IgD-negative memory B cell (primary cell): ENCODE results near the gene LURAP1L. TPM values are rescaled to one million over a fixed set of nuclear protein-coding genes. Genes with fewer than 3 reads are reported as not detected.

ENCODE experiments used
- H3K27ac Mint-ChIP-seq, 3 donors: one replicate each; pipeline ENCODE4 v1.8.0; 2020 to 2022; ENCODE audit warnings: mild to moderate bottlenecking in 3 of 3, mixed read lengths in 3 of 3, moderate library complexity in 1 of 3
- H3K27me3 Mint-ChIP-seq: one replicate; pipeline ENCODE4 v1.8.0; 2021; ENCODE audit warnings: mixed read lengths
- H3K36me3 Mint-ChIP-seq: one replicate; pipeline ENCODE4 v1.8.0; 2020; ENCODE audit warnings: mild to moderate bottlenecking, mixed read lengths
- H3K4me1 Mint-ChIP-seq, 3 donors: one replicate each; pipeline ENCODE4 v1.8.0; 2020 to 2022; ENCODE audit warnings: mixed read lengths in 3 of 3, mild to moderate bottlenecking in 1 of 3
- H3K4me3 Mint-ChIP-seq, 4 donors: one replicate each; pipeline ENCODE4 v1.8.0; 2020 to 2022; ENCODE audit warnings: mild to moderate bottlenecking in 4 of 4, mixed read lengths in 4 of 4, moderate library complexity in 3 of 4
- H3K9me3 Mint-ChIP-seq, 3 donors: one replicate each; pipeline ENCODE4 v1.8.0; 2020 to 2021; ENCODE audit warnings: mixed read lengths in 3 of 3, mild to moderate bottlenecking in 1 of 3
- polyA plus RNA-seq: library from polyadenylated mRNA; unstranded; fragments of 300-500 nt; fragmentation: Illumina TruSeq; gene quantifications from one replicate; pipeline ENCODE4 v1.2.3, GENCODE V29; 2021

The LURAP1L gene, protein sequence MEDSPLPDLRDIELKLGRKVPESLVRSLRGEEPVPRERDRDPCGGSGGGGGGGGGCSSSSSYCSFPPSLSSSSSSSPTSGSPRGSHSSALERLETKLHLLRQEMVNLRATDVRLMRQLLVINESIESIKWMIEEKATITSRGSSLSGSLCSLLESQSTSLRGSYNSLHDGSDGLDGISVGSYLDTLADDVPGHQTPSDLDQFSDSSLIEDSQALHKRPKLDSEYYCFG
- not detected for polyA plus RNA-seq

DNA sequence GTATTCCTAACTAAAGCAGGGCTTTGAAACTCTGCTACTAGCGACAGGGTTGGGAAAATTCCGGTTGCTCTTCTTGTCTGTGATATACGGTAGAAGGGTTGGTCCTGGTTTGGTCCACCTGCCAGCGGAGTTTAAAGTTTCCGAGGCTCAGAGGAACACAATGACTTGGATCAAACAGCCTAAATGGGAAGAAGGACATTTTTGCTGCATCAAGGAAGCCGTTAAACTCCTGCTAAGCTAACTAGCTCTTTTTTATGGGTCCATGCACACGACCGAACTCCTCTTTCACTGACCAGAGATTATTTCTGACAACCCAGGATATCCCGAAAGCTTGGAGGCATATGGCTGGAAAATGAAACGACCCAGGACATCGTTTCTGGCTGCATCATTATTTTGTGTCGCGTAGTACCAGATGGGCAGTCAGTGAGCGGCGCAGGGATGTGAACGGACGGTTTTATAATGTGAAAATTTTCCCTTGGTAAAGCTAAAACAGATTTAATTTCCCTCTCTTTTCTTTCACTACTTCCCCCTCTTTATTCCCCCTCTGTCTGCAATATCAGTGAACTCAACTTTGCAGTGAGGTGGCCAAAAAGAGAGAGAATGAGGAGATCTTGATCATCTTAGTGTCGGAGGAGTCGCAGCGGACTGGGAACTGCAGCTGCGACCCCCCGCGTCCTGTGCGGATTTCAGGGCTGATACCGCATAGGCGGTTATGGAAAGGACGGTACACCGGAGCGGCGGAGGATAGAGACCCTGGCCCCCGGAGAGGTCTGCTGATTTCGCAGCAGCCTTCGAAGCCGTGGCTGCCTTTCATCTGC is at the start of gene LURAP1L:
TSS of gene LURAP1L (plus strand) at position 160 of the 818 bp plus-strand sequence. CDS start 696 bp downstream, outside the sequence.
- no peak within 1 kb of the TSS for H3K27ac Mint-ChIP-seq
- H3K9me3 Mint-ChIP-seq = peaks cover 0 to 8% (median 4%) of the 10 kb centered on the region in 3 donors
- H3K36me3 Mint-ChIP-seq = peaks cover 2% of the 10 kb centered on the region
- H3K27me3 Mint-ChIP-seq = peaks cover 20% of the 10 kb centered on the region
- H3K4me1 Mint-ChIP-seq = peaks cover 0 to 14% (median 0%) of the 10 kb centered on the region in 3 donors
- peak within 1 kb of the TSS in 2 of 4 donors; percentile 30 to 63 for H3K4me3 Mint-ChIP-seq

DNA sequence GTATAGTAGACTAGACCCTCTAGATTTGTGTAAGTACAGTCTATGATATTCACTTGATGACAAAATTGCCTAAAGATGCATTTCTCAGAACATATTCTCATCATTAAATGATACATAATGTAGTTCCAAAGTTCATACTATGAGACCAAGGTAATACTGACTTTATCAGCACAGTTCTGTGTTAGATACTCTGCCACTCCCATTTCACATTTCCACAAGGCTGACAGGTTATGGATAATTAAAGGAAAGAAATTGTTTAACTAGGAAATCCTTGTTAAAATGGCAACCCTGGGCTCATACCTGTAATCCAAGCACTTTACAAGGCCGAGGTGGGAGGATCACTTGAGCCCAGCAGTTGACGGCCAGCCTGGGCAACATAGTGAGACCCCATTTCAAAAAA is 48.0 kb upstream of the LURAP1L start:
- Mint-ChIP-seq H3K4me1 (no peaks in the 10 kb centered on the region), H3K4me3 (no peak overlapping the region), H3K9me3 (peaks cover 0 to 3% (median under 1%) of the 10 kb centered on the region in 3 donors), H3K27ac (no peak overlapping the region), H3K27me3 (no peaks in the 10 kb centered on the region), H3K36me3 (no peaks in the 10 kb centered on the region)

DNA sequence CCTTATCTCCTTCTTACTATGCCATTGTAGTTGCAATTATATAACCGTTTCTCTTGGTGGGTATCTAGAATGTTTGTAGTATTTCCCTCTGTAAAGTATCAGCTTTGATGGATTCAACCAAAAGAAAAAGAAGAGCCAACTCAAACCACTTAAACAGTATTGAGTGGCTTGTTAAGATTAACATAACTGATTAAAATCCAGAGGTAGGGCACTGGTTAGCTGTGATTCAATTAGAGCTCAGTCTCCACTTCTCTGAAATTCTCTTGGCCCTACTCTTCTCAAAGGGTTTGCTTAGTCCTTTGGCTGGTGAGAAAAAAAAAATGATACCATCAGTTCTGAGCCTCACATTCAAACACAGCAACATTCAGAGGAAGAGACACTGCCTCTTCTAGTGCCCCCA is 44.6 kb upstream of the LURAP1L start:
- H3K36me3 Mint-ChIP-seq = no peaks in the 10 kb centered on the region
- no peaks in the 10 kb centered on the region for H3K4me1 Mint-ChIP-seq
- H3K27me3 Mint-ChIP-seq = no peaks in the 10 kb centered on the region
- H3K9me3 Mint-ChIP-seq = peaks cover 3 to 6% (median 3%) of the 10 kb centered on the region in 3 donors
- H3K27ac Mint-ChIP-seq = no peak overlapping the region
- no peak overlapping the region for H3K4me3 Mint-ChIP-seq

DNA sequence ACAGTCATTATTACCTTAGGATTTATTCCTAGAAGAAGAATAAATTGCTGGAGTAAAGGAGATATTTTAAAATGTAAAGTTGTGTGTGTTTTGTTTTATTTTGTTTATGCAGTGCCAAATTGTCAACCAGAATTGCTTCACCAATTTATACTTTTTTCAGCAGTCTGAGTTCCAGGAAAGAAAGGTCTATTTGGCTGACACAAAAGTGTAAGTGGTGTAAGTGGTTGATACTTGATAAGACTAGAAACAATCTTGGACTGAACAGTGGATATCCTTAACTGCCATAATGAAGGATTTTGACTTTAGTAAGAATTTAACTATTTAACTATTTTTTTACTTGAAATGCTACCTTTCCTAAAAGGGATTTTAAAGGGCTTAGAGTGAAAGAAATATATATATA is 43.9 kb upstream of the LURAP1L start:
- H3K4me1 Mint-ChIP-seq = no peaks in the 10 kb centered on the region
- no peaks in the 10 kb centered on the region for H3K36me3 Mint-ChIP-seq

DNA sequence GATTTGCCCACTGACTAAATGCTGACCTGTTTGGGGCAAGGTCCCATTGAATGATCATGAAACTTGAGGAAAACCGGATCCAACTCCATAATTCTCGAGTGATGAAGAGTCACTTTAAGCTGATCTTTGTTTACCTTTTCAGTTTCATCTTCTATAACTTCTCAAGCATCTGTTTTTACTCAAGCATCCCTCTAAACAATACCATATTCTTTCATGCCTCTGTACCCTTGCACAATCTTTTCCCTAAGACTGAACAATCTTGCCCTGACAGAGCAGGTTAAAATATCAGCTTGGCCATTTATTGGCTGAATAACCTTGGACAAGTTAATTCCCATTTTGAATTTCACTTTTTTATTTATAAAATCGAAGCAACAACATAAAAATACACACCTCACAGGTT is 41.8 kb upstream of the LURAP1L start:
- Mint-ChIP-seq H3K27me3 (no peaks in the 10 kb centered on the region), H3K9me3 (peaks cover 3 to 10% (median 3%) of the 10 kb centered on the region in 3 donors), H3K4me3 (no peak overlapping the region), H3K27ac (no peak overlapping the region), H3K4me1 (no peaks in the 10 kb centered on the region), H3K36me3 (no peaks in the 10 kb centered on the region)

More for the DNA sequence above, 43.9 kb upstream of the LURAP1L start:
- Mint-ChIP-seq H3K4me3 (no peak overlapping the region), H3K9me3 (peaks cover 3 to 6% (median 3%) of the 10 kb centered on the region in 3 donors), H3K27ac (no peak overlapping the region), H3K27me3 (no peaks in the 10 kb centered on the region)

DNA sequence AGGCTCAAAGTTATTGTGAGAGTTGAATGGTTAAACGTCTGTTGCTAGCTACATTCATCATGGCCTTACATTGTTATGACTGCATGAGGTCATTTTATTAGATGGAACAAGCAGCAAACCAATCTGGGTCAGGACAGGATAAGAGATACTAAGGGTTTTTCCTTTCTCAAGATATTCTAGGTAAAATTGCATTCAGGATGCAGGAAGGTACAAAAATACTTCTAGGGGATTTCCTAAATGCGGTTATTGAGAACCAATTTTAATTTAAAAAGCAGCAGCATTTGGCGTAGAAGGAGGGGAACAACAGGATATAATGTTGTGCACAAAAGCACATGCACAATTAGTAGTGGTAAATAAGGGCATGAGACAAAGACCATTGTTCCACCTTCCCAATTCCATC is 39.2 kb upstream of the LURAP1L start:
- no peaks in the 10 kb centered on the region for H3K27me3 Mint-ChIP-seq
- no peaks in the 10 kb centered on the region for H3K36me3 Mint-ChIP-seq
- no peaks in the 10 kb centered on the region for H3K4me1 Mint-ChIP-seq
- H3K4me3 Mint-ChIP-seq = no peak overlapping the region
- H3K27ac Mint-ChIP-seq = no peak overlapping the region
- H3K9me3 Mint-ChIP-seq = peaks cover 0 to 10% (median 3%) of the 10 kb centered on the region in 3 donors

DNA sequence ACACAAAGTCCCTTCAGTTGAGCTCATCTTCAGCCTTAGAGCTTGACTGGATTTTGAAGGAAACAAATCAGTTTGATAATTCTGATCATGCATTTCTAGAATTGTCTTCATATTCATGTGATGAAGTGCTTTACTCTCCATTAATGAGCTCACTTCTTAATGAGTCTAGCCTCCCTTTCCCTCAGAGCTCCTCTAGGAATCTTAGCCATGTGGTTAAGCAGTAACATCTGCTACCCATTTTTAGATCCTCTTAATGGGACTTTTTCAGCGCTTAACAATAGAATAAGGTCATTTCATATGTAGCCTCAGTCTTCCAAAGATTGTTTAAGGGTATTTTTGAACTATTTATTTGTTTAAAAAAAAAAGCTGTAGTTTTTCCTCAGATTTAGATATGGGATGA is 36.9 kb upstream of the LURAP1L start:
- Mint-ChIP-seq H3K4me1 (no peaks in the 10 kb centered on the region), H3K9me3 (peaks cover under 1 to 12% (median 4%) of the 10 kb centered on the region in 3 donors), H3K4me3 (no peak overlapping the region), H3K27me3 (no peaks in the 10 kb centered on the region), H3K36me3 (no peaks in the 10 kb centered on the region), H3K27ac (no peak overlapping the region)

DNA sequence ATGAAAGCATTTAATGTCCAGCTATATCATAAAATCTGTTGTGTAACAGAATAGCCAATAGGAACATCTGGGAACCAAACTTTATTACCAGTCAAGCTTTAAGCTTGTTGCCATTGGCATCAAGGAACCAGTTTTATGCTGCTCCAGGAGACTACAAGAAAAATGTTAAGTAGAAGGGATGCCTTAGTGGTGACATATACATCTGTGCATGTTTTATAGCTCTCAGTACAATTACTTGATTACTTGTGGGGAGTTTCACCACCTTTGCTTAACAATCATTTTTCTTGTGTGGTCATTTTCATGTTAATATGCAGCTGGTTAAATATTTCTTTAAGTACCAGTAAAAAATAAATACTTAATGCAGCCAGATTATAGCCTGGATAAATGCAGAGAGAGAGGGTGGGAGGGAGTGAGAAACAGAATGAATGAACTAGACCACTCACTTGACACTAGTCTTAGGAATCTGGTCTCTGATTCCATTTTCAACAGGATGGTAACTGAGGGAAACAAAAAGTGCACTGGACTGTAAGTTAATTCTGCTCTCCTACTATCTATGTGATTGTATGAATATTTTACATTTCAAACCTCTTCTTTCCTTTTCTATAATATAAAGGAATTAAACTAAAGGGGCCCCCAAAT is 35.7 kb upstream of the LURAP1L start:
- Mint-ChIP-seq H3K4me3 (no peak overlapping the region), H3K4me1 (no peaks in the 10 kb centered on the region), H3K27me3 (no peaks in the 10 kb centered on the region), H3K27ac (no peak overlapping the region), H3K36me3 (no peaks in the 10 kb centered on the region), H3K9me3 (peaks cover 4 to 7% (median 5%) of the 10 kb centered on the region in 3 donors)

DNA sequence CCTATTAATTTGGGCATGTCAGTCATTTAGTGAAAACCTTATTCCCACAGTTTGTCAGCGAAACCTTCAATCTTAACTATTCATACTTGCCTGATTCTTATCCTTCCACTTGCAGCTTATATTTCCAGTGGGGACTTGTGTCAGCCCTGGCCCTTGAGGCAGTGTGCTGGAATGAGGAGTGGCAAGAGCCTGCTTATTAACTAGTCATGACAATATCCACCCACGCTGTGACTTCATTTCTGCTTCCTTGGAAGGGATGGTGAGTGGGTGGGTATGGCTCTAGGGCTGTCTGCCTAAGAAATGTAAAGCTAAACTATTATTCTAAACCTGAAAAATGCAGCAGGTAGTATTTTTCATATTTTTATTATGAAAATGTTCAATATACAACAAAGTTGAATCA is 34.0 kb upstream of the LURAP1L start:
- Mint-ChIP-seq H3K9me3 (peaks cover 1 to 9% (median 7%) of the 10 kb centered on the region in 3 donors), H3K36me3 (no peaks in the 10 kb centered on the region), H3K4me3 (no peak overlapping the region), H3K27me3 (no peaks in the 10 kb centered on the region), H3K27ac (no peak overlapping the region), H3K4me1 (no peaks in the 10 kb centered on the region)

DNA sequence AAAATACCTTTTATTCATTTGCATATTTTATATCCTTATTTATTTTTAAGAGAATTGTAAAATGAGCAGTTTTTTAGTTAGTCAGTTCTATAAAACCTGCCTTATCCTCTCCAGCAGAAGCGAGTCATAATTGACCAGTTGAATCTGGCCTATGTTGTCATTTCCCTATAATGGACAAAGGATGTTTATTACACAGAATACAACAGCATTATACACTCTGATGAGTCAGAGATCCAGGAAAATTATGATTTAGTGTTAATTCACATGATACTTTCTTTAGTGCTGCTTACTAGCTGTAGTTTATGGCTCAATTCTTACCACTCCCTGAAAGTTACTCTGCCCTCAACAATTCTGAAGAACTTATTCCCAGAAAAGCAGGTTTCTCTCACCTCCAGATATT is 26.8 kb upstream of the LURAP1L start:
- H3K27ac Mint-ChIP-seq = no peak overlapping the region
- H3K9me3 Mint-ChIP-seq = peaks cover 0 to 8% (median 7%) of the 10 kb centered on the region in 3 donors
- H3K36me3 Mint-ChIP-seq = no peaks in the 10 kb centered on the region
- H3K4me3 Mint-ChIP-seq = no peak overlapping the region
- no peaks in the 10 kb centered on the region for H3K27me3 Mint-ChIP-seq
- H3K4me1 Mint-ChIP-seq = peaks cover 0 to 1% (median 0%) of the 10 kb centered on the region in 3 donors

DNA sequence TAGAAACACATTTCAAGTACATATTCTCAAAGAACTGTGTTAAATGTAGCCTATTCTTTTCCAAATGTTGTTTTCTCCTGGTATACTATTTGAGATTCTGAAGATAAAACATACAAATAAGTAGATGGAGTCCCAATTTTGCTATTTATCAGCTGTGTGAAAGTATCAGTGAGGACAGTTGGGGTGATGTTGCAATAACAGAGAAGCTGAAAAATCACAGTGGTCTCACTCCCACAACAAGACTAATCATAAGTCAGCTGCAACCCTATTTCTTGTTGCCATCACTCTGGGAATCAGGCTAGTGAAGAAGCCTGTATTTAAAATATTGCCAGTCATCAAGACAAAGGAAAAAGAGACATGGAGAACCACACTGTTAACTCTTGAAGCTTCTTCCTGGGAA is 25.9 kb upstream of the LURAP1L start:
- Mint-ChIP-seq H3K4me1 (peaks cover 0 to 1% (median 0%) of the 10 kb centered on the region in 3 donors), H3K27ac (no peak overlapping the region), H3K36me3 (peaks cover 2% of the 10 kb centered on the region), H3K9me3 (peaks cover 0 to 8% (median 7%) of the 10 kb centered on the region in 3 donors), H3K4me3 (no peak overlapping the region), H3K27me3 (no peaks in the 10 kb centered on the region)

DNA sequence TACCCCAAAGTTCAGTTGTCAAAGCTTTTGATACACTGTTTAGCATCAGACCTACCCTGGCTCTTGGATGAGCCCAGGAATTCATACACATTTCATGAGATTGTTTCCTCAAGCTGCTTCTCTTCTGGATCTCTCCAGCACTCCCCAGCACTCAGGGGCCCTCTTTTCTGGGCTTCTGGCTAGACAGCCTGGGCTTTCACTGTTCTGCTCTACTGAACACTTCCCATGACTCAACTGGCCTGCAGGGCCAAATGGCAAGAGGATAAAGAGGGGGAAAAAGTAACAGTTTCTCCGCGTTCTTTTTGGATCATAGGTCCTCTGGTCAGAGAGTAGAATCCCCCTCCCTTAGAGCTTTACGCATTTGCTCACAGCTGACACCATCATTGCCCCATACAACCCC is 20.9 kb upstream of the LURAP1L start:
- H3K27me3 Mint-ChIP-seq = no peaks in the 10 kb centered on the region
- no peaks in the 10 kb centered on the region for H3K4me1 Mint-ChIP-seq
- H3K27ac Mint-ChIP-seq = no peak overlapping the region
- peaks cover 2% of the 10 kb centered on the region for H3K36me3 Mint-ChIP-seq
- H3K4me3 Mint-ChIP-seq = no peak overlapping the region
- peaks cover 0 to 3% (median 1%) of the 10 kb centered on the region in 3 donors for H3K9me3 Mint-ChIP-seq

DNA sequence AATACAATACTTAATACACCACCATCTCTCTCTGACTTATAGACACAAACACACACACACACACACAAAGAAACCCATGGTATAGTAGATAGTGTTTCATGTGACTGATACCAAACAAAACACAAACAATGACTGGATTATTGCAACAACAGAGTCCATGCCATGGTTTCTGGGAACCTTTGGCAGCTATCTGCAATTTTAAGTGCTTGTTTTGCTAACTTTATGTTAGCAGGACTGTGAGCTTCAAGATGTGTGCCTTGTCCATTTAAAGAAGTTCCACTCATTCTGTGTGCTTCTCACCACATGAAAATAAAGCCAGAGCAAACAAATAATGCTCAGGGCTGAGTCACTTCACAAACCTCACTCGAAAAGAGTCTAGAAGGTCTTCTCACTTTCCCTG is 15.1 kb upstream of the LURAP1L start:
- Mint-ChIP-seq H3K36me3 (no peaks in the 10 kb centered on the region), H3K27ac (no peak overlapping the region), H3K4me1 (no peaks in the 10 kb centered on the region), H3K27me3 (no peaks in the 10 kb centered on the region), H3K4me3 (no peak overlapping the region), H3K9me3 (peaks cover 0 to 1% (median 0%) of the 10 kb centered on the region in 3 donors)

DNA sequence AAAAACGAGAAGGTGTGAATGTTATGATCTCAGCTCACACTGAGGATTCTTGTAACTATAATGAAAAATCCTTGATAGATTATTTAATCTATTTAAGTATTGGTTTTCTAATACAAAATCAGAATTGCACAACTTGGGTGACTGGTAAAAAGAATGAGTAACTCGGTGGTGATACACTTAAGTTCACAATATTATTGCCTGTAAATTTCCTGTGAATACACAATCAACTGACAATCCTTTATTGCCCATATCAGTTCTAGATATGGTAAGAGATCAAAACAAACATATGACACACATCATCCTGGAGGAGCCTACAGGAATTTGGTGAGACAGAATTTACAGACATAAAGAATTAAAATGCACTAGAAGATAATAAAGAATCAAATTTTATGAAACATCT is 14.1 kb upstream of the LURAP1L start:
- Mint-ChIP-seq H3K27me3 (no peaks in the 10 kb centered on the region), H3K9me3 (peaks cover 0 to 4% (median 1%) of the 10 kb centered on the region in 3 donors), H3K4me1 (no peaks in the 10 kb centered on the region), H3K4me3 (no peak overlapping the region), H3K36me3 (no peaks in the 10 kb centered on the region), H3K27ac (no peak overlapping the region)

DNA sequence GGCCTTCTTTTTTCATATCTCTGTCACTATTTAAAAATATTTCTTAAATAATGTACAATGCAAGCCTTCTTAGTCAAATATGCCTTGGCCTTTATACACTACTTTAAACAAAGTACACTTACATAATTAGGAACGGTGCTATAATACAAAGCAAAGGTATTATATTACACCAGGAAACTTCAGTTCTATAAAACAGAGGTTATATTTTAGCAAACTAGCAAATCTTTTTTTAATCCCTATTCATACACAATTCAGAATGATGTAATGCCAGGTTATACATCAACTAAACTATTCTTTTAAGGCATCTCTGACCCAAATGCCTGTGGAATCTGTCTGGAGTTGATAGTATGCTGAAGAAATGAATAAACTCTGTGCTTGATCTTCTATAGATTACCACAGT is 10.7 kb upstream of the LURAP1L start:
- no peaks in the 10 kb centered on the region for H3K36me3 Mint-ChIP-seq
- no peak overlapping the region for H3K4me3 Mint-ChIP-seq
- no peaks in the 10 kb centered on the region for H3K4me1 Mint-ChIP-seq
- H3K9me3 Mint-ChIP-seq = peaks cover 0 to 5% (median 1%) of the 10 kb centered on the region in 3 donors
- H3K27me3 Mint-ChIP-seq = no peaks in the 10 kb centered on the region
- H3K27ac Mint-ChIP-seq = no peak overlapping the region
